NCI-H526 treated with DMSO at 0.1 percent for 48 hours (cell line): ENCODE data around the gene PDE9A.

ENCODE experiments used
- DNase-seq: peaks from one replicate; lab custom pipeline; 2025; lab: John Stamatoyannopoulos, UW

The PDE9A gene

GRCh38 chr21:42644223-42645208, 8.9 kb upstream of the PDE9A start:
- no peak for DNase-seq

GRCh38 chr21:42645211-42646075, 8.0 kb upstream of the PDE9A start:
- DNase-seq = no peak

GRCh38 chr21:42646076-42646825, 7.2 kb upstream of the PDE9A start:
- no peak for DNase-seq

GRCh38 chr21:42646836-42647235, 6.6 kb upstream of the PDE9A start:
- DNase-seq = no peak

GRCh38 chr21:42648606-42649005, 4.8 kb upstream of the PDE9A start:
- no peak for DNase-seq

- DNase-seq = no peak
Observed at GRCh38 chr21:42649122-42650032, 4.0 kb upstream of the PDE9A start.

GRCh38 chr21:42650033-42650370, 3.4 kb upstream of the PDE9A start:
- no peak for DNase-seq

GRCh38 chr21:42650441-42651421, 2.7 kb upstream of the PDE9A start:
- DNase-seq = no peak

- DNase-seq = no peak
Observed at GRCh38 chr21:42651515-42652401, 1.7 kb upstream of the PDE9A start.

- DNase-seq = peak; percentile 35
Observed at GRCh38 chr21:42652527-42653230, 742 bp upstream of the PDE9A start.

- peak; percentile 56 for DNase-seq
Observed at GRCh38 chr21:42654179-42654912, 925 bp downstream of the PDE9A start.

GRCh38 chr21:42654913-42655795, 1.7 kb downstream of the PDE9A start:
- DNase-seq = no peak

- DNase-seq = peak; percentile 41
Observed at GRCh38 chr21:42655796-42656770, 2.7 kb downstream of the PDE9A start.

GRCh38 chr21:42656872-42657271, 3.5 kb downstream of the PDE9A start:
- DNase-seq = no peak

GRCh38 chr21:42657676-42658319, 4.4 kb downstream of the PDE9A start:
- no peak for DNase-seq
